RWPE2 (cell line): ENCODE measurements around the gene HUS1B.

Source experiments
- ATAC-seq: fragments of 200-7000 bp; cut with Tn5 transposase; 3 replicates; pipeline ENCODE4 v1.9.1; 2021; ENCODE audit warnings: low read depth
- DNase-seq: peaks from one replicate; pipeline ENCODE4 v3.0.0-alpha.2; 2020; ENCODE audit warnings: low spot score
- H3K27ac ChIP-seq: fragments of 450-650 bp; 2 replicates; pipeline ENCODE4 v1.5.1; 2017; ENCODE audit warnings: mild to moderate bottlenecking; ENCODE audit not compliant: poor library complexity, severe bottlenecking
- H3K27me3 ChIP-seq: fragments of 250-450 bp; sonication (Bioruptor Pico); 2 replicates; pipeline ENCODE4 v1.5.1; 2021; ENCODE audit warnings: mild to moderate bottlenecking, moderate library complexity; ENCODE audit not compliant: insufficient read depth, poor library complexity, severe bottlenecking
- H3K36me3 ChIP-seq: fragments of 250-450 bp; sonication (Bioruptor Pico); 2 replicates; pipeline ENCODE4 v1.5.1; 2020; ENCODE audit warnings: low read depth, mild to moderate bottlenecking, moderate library complexity
- H3K4me1 ChIP-seq: fragments of 250-450 bp; sonication (Bioruptor Pico); 2 replicates; pipeline ENCODE4 v1.5.1; 2021; ENCODE audit warnings: mild to moderate bottlenecking, moderate library complexity; ENCODE audit not compliant: insufficient read depth, poor library complexity, severe bottlenecking
- H3K4me3 ChIP-seq: fragments of 250-450 bp; sonication (Bioruptor Pico); 2 replicates; pipeline ENCODE4 v1.5.1; 2021; ENCODE audit warnings: mild to moderate bottlenecking, moderate library complexity; ENCODE audit not compliant: severe bottlenecking
- H3K9me3 ChIP-seq: fragments of 250-450 bp; sonication (Bioruptor Pico); 2 replicates; pipeline ENCODE4 v1.5.1; 2021; ENCODE audit warnings: mild to moderate bottlenecking, moderate library complexity; ENCODE audit not compliant: severe bottlenecking
- TF ChIP-seq, protein P1 (sequence below): fragments of 450-650 bp; IDR thresholded peaks from one replicate; pipeline ENCODE4 v1.5.1; 2017; ENCODE audit warnings: mild to moderate bottlenecking, moderate library complexity; ENCODE audit not compliant: poor library complexity, severe bottlenecking

HUS1B gene

DNA sequence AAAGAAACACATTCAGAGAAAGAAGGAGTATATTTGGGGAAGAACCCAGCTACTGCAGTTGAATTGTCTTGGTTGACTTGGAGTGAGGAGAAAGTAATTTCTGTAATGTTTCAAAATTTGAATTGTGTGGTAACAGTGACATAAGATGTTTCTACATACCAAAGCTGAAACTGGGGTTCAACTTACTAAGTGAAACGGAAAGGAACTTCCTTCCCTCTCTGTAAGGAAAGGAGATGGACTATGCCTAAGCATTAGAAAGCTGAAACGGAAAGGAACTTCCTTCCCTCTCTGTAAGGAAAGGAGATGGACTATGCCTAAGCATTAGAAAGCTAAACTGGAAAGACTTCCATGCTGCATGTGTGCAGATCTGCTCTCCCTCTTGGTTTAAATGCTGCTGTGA is 46.0 kb downstream of the HUS1B start:
- H3K36me3 ChIP-seq: peaks cover 29% of the 10 kb centered on the region
- H3K27ac ChIP-seq: no peak overlapping the region
- TF ChIP-seq, protein P1, sequence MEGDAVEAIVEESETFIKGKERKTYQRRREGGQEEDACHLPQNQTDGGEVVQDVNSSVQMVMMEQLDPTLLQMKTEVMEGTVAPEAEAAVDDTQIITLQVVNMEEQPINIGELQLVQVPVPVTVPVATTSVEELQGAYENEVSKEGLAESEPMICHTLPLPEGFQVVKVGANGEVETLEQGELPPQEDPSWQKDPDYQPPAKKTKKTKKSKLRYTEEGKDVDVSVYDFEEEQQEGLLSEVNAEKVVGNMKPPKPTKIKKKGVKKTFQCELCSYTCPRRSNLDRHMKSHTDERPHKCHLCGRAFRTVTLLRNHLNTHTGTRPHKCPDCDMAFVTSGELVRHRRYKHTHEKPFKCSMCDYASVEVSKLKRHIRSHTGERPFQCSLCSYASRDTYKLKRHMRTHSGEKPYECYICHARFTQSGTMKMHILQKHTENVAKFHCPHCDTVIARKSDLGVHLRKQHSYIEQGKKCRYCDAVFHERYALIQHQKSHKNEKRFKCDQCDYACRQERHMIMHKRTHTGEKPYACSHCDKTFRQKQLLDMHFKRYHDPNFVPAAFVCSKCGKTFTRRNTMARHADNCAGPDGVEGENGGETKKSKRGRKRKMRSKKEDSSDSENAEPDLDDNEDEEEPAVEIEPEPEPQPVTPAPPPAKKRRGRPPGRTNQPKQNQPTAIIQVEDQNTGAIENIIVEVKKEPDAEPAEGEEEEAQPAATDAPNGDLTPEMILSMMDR: no peak
- no peaks in the 10 kb centered on the region for H3K27me3 ChIP-seq
- H3K4me1 ChIP-seq: peaks cover 4% of the 10 kb centered on the region
- DNase-seq (no peak), ATAC-seq (no peak)
- no peak overlapping the region for H3K4me3 ChIP-seq
- no peaks in the 10 kb centered on the region for H3K9me3 ChIP-seq

DNA sequence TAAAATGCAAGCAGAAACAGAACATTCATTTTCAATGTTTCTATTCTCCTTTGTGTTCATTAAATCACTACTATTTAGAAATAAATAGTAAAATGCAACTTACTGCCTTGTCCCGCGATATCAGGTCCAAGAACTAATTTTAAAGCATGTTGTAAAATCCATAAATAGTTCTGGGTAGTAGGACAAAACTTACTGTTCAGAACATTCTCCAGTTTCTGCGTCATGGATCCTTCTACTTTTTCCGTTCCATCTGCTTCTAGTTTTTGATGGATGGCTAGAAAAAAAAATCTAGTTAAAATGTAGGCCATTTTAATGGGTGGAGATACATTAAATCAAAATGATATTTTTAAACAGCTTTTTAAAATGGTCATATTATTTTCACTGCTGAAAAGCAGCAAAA is 47.0 kb downstream of the HUS1B start:
- no peaks in the 10 kb centered on the region for H3K9me3 ChIP-seq
- peaks cover 3% of the 10 kb centered on the region for H3K4me1 ChIP-seq
- no peak overlapping the region for H3K4me3 ChIP-seq
- TF ChIP-seq, protein P1: no peak
- H3K36me3 ChIP-seq: peaks cover 34% of the 10 kb centered on the region
- no peaks in the 10 kb centered on the region for H3K27me3 ChIP-seq
- no peak overlapping the region for H3K27ac ChIP-seq
- DNase-seq (no peak), ATAC-seq (no peak)

DNA sequence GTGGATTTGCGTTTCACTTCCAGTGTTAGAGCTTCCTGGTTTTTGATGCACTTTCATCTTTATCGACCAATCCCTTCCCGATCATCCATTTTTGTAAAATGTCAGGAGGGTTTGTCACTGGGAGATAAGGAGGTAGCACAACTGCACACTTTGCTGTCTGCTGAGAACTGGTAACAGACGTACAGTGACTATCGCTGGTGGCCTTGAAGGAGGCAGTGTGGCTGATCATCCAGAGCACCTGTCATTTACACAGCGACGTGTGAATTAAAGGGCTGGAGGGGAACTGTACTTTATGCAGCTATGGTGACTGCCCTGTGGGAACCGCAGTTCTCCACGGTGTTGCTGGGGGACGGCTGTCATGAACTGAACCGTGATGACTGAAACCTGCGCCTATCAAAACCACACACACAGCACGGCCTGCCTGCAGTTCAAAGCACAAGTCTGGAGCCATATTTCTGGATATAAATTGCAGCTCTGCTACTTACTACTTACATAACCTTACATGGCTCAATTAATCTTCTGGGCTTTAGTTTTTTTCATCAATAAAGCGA is 50.0 kb downstream of the HUS1B start:
- Histone ChIP-seq H3K9me3 (no peaks in the 10 kb centered on the region), H3K27ac (no peak overlapping the region), H3K4me3 (no peak overlapping the region), H3K27me3 (no peaks in the 10 kb centered on the region), H3K36me3 (peaks cover 34% of the 10 kb centered on the region), H3K4me1 (no peaks in the 10 kb centered on the region)
- TF ChIP-seq, protein P1: no peak
- ATAC-seq (no peak), DNase-seq (no peak)
